Stimulated activated CD8-positive, alpha-beta memory T cell treated with anti-CD3 and anti-CD28 coated beads, Interleukin-15, amount 100 ng/mL, for 24 hours (primary cell): ENCODE measurements around the gene CREB3L4.

Experiments
- DNase-seq: peaks from one replicate; pipeline ENCODE4 v3.0.0-alpha.2; 2020; ENCODE audit warnings: low read depth

CREB3L4 gene, protein sequence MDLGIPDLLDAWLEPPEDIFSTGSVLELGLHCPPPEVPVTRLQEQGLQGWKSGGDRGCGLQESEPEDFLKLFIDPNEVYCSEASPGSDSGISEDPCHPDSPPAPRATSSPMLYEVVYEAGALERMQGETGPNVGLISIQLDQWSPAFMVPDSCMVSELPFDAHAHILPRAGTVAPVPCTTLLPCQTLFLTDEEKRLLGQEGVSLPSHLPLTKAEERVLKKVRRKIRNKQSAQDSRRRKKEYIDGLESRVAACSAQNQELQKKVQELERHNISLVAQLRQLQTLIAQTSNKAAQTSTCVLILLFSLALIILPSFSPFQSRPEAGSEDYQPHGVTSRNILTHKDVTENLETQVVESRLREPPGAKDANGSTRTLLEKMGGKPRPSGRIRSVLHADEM

DNA sequence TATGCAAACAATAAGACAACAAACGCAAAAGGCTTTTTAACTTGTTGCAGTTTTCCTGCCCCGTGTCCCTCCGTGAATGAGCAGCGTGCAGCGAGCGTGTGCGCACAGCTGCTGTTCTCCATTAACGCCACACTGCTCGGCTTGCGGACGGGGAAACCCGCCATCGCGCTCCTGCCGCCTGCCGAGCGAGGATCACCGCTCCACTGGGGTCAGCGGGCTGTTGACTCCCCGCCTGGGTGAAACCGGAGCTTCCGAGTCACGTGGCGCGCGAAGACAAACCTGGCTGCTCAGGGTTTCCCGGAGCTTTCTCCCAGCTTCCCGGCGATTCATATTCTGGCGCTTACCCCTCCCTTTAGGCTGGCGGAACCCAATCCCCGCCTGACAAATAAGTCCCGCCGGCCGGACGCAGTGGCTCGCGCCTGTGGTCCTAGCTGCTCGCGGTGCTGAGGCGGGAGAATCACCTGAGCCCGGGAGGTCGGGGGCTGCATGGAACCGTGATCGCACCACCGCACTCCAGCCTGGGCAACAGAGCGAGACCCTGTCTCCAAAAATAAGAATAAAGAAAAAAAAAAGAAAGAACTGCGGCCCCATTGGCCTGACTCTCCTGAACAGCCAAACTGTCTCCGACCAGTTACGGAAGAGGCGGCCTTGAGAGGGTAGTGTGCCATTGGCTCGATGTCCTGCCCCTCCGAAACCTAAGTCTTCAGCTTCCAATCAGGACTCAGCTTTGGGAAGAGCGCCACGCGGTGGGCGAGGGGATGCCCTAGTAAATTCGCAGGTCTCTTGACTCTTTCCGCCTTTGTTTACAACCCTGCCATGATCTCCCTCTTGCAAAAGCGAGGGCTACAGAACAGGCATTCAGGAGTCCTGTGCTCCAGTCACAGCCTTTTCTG lies at the start of gene CREB3L4:
TSS of gene CREB3L4 (plus strand) at position 796 of the 893 bp plus-strand sequence. CDS start 624 bp downstream, outside the sequence.
- peak; percentile 42 for DNase-seq

DNA sequence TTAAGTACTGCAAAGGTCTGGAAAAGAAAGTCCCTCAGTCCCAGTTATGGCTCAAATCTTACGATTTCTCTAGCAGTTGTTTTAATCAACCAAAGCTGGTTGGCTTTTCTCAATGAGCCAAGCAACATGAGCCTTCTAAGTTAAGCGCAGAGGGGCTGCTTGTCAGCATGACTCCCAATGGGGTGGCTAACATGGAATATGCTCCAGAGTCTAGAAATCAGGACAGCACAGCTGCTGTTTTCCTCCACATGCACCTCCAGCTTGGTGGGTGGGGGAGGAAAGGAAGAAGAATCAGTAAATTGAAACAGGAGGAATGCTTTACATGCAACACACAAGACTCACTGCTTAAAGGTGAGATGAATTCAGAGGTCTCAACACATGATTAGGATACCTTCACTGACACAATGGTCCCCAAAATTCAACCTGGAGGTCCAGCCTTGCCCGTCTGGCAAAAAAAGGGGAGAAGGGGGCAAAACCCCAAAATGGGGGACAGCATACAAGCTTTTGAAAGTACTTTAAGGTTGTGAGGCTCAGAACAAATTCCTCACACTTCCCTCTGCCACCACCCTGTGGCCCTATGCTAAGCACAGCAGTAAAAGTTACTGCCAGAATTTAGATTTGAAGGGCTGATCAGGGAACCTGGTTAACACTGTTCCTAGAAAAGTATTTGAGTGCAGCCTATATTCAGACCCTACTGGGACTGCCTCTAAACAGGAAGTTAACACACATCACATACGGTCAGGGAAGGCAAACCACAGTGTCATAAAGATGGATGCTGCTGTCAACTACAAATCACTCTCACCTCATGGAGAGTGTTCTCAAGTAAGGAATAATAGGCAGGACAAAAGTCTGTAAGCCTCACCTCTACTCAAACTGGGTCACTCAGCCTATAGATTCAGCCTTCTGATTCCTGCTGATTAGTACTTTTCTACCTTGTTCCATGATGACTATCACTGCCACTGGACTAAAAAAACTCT lies 47.5 kb upstream of the CREB3L4 start:
- no peak for DNase-seq

DNA sequence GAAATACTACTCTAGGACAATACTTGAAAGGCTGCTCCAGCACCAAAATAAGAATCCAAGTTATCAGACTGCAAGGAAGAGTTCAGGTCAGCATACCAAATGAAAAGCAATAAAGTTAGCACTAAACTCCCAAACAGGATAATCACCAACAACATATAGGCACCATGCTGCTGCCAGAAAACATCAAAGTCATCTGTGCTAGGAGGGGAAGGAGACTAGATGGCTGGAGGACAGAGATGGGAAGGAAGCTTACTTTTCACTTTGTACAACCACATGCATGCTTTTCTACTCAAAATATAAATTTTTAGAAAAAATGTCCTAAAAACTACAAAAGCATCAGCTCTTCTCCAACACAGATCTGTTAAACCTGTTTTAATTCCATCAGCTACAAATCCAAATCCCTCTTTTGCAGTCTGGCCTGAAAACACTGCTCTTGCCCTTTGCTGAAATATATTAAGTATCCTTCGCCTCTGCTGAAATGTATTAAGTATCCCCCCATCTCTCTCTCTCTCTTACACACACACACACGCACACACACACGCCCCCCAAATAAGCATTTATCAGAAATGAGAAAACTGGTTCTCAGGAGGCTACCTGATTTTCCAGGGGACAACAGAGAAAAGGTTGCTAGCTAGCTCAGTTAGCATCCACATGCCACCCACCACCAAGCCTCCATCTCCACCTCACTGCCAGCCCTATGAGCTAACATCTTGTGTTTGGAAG lies 46.5 kb upstream of the CREB3L4 start:
- DNase-seq: no peak

DNA sequence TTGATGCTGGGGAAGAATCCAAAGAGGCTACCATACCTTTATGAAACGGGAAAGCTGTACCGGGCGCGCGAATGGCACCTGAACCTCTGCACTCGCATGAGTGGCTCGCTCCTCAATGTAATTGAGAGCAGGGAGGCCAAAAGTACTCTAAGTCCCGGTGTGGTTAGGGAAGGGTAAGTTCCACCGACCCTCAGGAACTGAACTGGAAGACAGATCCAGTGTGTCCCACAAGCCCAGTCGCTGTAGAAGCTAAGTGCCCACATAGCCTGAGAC lies 46.0 kb upstream of the CREB3L4 start:
- no peak for DNase-seq

GRCh38 chr1:153922076-153922971 lies 45.4 kb upstream of the CREB3L4 start:
- peak; percentile 38 for DNase-seq

GRCh38 chr1:153922972-153923925 lies 44.5 kb upstream of the CREB3L4 start, which contains the start of gene GATAD2B:
Gene GATAD2B, minus strand, starts transcription at chr1:153922972. Its CDS starts 94,625 bp downstream, at chr1:153828347.
- peak; percentile 90 for DNase-seq

DNA sequence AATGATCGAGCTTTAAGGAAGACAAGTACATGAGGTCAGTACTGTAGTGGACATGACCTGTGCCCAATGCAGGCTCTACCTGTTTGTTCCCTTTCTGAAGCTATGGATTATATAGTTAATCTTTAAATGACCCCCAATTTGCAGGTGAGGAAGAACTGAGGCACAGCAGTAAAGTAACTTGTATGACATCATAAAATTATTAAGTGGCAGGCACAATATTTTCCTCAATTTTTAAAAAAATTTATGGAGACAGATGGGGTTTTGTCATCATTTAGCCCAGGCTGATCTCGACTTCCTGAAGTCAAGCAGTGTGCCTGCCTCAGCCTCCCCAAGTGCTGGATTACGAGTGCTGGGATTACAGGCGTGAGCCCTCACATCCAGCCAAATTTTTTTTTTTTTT lies 41.3 kb upstream of the CREB3L4 start:
- DNase-seq: no peak

DNA sequence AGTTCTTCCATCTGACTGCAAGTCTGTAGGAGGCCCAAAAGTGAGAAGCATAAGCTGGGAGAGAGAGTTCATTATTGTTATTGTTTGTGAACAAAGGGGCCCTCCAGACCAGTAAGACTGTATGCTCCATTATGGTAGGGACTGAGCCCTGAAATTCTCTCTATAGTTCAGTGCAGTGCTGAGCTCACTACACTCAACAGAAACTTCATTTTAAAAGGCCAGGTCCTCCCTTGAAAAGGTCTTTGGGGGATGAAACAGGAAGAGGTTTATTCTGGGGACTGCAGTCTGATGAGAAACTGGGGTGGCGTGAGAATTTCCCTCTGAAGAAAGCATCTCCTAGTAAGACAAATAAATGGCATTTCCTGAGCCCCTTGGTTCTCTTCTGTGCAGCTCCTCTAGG lies 39.5 kb upstream of the CREB3L4 start:
- DNase-seq: no peak

- DNase-seq: no peak
Measured at GRCh38 chr1:153928791-153929341, 38.8 kb upstream of the CREB3L4 start.

- no peak for DNase-seq
Measured at GRCh38 chr1:153929426-153929825, 38.3 kb upstream of the CREB3L4 start.

- no peak for DNase-seq
Measured at GRCh38 chr1:153929981-153930948, 37.4 kb upstream of the CREB3L4 start.

GRCh38 chr1:153932156-153933131 lies 35.3 kb upstream of the CREB3L4 start:
- no peak for DNase-seq

DNA sequence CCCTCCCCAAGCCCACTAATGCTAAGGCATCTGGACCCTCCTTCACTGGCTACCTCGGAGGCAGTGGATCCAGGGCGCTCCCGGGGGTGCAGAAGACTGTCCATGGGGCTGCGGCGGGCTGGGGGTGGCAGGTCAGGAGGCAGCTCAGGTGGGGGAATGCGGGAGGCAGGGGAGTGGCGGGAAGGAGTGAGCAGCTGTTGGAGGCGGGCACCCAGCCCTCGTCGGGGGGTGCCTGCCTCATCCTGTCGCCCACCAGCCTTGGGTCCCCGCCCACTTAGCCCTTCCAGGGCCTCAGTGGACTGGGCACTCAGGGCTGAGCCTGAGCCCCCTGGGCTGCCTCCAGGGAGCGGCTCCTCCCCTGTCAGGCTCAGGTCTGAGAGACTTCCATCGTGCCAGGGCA lies 34.3 kb upstream of the CREB3L4 start:
- no peak for DNase-seq

DNA sequence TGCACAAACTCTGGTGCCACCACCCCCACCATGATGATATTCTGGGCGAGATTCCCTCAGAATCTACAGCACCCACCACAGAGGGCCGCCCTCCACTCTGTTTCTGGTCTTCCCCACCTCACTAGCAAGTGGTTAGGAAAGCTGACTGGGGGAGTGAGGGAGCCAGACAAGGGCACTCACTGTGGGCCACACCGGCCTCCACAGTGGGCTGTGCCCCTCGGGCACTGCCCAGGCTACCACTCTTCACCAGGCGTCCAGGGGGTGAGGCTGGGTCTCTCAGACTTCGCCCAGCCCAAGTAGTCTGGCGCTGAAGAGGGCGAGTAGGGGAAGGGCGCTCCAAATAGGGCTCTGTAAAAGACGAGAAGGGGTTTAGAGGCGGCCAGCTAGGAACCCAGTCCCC lies 33.7 kb upstream of the CREB3L4 start:
- no peak for DNase-seq

- no peak for DNase-seq
Measured at GRCh38 chr1:153934746-153935145, 33.0 kb upstream of the CREB3L4 start.
